Gastroesophageal sphincter (tissue), 3 donors: ENCODE data around the gene EIF4E3.

ENCODE experiments used
- POLR2A ChIP-seq, 2 donors: fragments of 450-650 bp; IDR thresholded peaks; one replicate each; pipeline ENCODE4 v1.6.1; 2017; ENCODE audit warnings: antibody characterized with exemption in 2 of 2, mild to moderate bottlenecking in 2 of 2, moderate library complexity in 1 of 2
- TF ChIP-seq, protein P1 (sequence below), 4 experiments: fragments of 200-600 bp in 2 of 4; fragments of 450-650 bp in 2 of 4; sonication (generic) in 1 of 4; IDR thresholded peaks; one replicate each; pipeline ENCODE4 v1.5.1; 2017 to 2019; ENCODE audit warnings: antibody characterized with exemption in 4 of 4, mild to moderate bottlenecking in 2 of 4, moderate library complexity in 2 of 4

DNA sequence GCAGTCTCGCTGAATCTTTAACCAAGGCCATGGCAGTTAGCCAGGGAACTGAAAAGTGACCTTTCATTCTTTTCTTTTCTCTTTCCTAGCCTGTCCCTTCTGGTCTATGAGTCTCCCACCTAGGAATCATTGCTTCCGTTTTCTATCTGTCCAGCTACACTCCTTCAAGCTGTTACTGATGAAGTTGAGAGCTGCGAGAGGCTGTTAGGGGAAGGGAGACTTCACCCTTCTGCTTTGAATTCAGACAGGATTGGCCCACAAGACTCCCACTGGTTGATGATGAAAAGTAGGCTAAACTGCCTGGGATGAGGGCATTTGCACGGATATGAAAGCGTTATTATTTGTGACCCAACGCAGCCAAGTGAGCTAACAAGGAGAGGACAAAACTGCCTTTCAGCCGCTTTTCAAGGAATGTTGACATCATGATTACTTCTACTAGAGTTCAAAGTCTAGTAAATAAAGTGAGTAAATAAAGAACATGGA is 30.2 kb downstream of the EIF4E3 start:
- TF ChIP-seq, protein P1, sequence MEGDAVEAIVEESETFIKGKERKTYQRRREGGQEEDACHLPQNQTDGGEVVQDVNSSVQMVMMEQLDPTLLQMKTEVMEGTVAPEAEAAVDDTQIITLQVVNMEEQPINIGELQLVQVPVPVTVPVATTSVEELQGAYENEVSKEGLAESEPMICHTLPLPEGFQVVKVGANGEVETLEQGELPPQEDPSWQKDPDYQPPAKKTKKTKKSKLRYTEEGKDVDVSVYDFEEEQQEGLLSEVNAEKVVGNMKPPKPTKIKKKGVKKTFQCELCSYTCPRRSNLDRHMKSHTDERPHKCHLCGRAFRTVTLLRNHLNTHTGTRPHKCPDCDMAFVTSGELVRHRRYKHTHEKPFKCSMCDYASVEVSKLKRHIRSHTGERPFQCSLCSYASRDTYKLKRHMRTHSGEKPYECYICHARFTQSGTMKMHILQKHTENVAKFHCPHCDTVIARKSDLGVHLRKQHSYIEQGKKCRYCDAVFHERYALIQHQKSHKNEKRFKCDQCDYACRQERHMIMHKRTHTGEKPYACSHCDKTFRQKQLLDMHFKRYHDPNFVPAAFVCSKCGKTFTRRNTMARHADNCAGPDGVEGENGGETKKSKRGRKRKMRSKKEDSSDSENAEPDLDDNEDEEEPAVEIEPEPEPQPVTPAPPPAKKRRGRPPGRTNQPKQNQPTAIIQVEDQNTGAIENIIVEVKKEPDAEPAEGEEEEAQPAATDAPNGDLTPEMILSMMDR (IDR thresholded peaks at IDR 0.05), result no peak
- TF ChIP-seq POLR2A (IDR thresholded peaks at IDR 0.05), result no peak
